WTC11 (cell line): ENCODE data around the gene HCFC1.

Source experiments
- ETV6 ChIP-seq: sonication (generic); formaldehyde crosslinking; IDR thresholded peaks from 2 replicates; pipeline ENCODE4 v1.8.1; 2022; ENCODE audit warnings: mild to moderate bottlenecking, missing genetic modification reagents
- TF ChIP-seq, protein P1 (sequence below): fragments of 200-600 bp; IDR thresholded peaks from 2 replicates; pipeline ENCODE4 v1.8.0; 2022; ENCODE audit warnings: antibody characterized with exemption

DNA sequence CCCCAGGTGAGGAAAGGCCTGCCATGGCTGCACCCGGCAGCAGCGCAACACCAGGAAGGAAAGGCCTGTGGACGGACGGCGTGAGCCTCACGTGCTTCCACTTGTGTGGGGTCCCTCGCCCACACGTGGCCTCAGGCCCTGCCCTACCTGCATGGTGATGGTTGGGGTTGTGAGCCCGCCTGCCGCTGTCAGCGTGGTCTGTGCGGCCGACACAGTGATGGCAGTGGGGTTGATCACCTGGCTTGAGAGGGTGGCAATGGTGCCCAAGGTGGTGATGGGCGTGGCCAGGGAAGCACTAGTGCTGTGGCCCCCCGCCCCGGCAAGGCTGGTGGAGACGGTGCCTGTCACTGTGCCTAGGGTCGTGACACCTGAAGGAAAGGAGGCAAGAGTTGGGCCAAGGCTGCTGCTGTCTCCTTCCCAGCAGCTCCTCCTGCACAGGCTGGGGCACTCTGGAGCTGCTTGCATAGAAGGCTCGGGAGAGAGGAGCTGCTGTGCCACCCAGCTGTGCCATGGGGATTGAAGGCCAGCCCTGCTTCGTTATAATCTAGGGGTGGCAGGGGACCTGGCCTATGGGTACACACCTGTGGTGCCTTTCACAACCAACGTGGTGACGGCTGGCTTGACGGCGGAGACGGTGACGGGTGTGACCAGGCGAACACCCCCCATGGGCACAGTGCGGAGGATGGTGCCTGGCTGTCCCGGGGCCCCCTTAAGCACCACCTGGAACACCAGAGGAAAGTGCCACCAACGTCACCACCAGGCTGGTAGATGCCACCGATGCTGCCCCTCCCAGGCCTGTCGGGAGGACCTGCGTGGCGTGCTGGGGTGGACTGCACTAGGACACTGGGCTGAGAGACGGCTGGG, 15.3 kb downstream of the HCFC1 start:
- TF ChIP-seq ETV6, result no peak
- TF ChIP-seq, protein P1, sequence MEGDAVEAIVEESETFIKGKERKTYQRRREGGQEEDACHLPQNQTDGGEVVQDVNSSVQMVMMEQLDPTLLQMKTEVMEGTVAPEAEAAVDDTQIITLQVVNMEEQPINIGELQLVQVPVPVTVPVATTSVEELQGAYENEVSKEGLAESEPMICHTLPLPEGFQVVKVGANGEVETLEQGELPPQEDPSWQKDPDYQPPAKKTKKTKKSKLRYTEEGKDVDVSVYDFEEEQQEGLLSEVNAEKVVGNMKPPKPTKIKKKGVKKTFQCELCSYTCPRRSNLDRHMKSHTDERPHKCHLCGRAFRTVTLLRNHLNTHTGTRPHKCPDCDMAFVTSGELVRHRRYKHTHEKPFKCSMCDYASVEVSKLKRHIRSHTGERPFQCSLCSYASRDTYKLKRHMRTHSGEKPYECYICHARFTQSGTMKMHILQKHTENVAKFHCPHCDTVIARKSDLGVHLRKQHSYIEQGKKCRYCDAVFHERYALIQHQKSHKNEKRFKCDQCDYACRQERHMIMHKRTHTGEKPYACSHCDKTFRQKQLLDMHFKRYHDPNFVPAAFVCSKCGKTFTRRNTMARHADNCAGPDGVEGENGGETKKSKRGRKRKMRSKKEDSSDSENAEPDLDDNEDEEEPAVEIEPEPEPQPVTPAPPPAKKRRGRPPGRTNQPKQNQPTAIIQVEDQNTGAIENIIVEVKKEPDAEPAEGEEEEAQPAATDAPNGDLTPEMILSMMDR, result no peak
